Vagina (tissue), 2 donors: ENCODE measurements around the gene IL16. TPM values are rescaled to one million over a fixed set of nuclear protein-coding genes. Genes with fewer than 3 reads are reported as not detected.

Source experiments
- DNase-seq, 2 donors: peaks; one replicate each; pipeline ENCODE4 v3.0.0-alpha.2; 2017; ENCODE audit errors: extremely low spot score in 2 of 2
- H3K27ac ChIP-seq: fragments of 200-600 bp; sonication (generic); one replicate; pipeline ENCODE4 v1.5.1; 2019
- H3K27me3 ChIP-seq: fragments of 200-600 bp; sonication (generic); one replicate; pipeline ENCODE4 v1.5.1; 2019
- H3K36me3 ChIP-seq, 2 donors: fragments of 200-600 bp; sonication (generic); one replicate each; pipeline ENCODE4 v1.5.1; 2017 to 2019
- H3K4me1 ChIP-seq: fragments of 200-600 bp; sonication (generic); one replicate; pipeline ENCODE4 v1.5.1; 2019
- H3K4me3 ChIP-seq, 2 donors: fragments of 200-600 bp; sonication (generic); 1 replicate in 1 of 2; 2 replicates in 1 of 2; pipeline ENCODE4 v1.5.1; 2016 to 2019
- H3K9me3 ChIP-seq: fragments of 200-600 bp; sonication (generic); one replicate; pipeline ENCODE4 v1.5.1; 2019
- POLR2A ChIP-seq, 2 donors: fragments of 450-650 bp; IDR thresholded peaks; one replicate each; pipeline ENCODE4 v1.6.1; 2017; ENCODE audit warnings: antibody characterized with exemption in 2 of 2, mild to moderate bottlenecking in 2 of 2, moderate library complexity in 2 of 2
- POLR2AphosphoS5 ChIP-seq, 2 donors: sonication (generic); formaldehyde crosslinking; IDR thresholded peaks; one replicate each; pipeline ENCODE4 v1.9.0; 2017; ENCODE audit warnings: antibody characterized with exemption in 2 of 2, mild to moderate bottlenecking in 2 of 2, low read depth in 1 of 2; ENCODE audit not compliant: insufficient read depth in 1 of 2
- intact Hi-C: fragments of 100-400 bp; cut with DNase I; formaldehyde crosslinking; loops from one replicate; pipeline ENCODE4 v1.15.1; 2023
- total RNA-seq: library from RNA; depleted of rRNA; stranded (reverse); fragments of >200 nt; gene quantifications from one replicate; pipeline ENCODE4 v1.2.3, GENCODE V29; 2016
- TF ChIP-seq, protein P1 (sequence below), 3 experiments: fragments of 450-650 bp in 2 of 3; fragments of 200-600 bp in 1 of 3; sonication (generic) in 1 of 3; IDR thresholded peaks; one replicate each; pipeline ENCODE4 v1.5.1; 2017 to 2019; ENCODE audit warnings: antibody characterized with exemption in 3 of 3, mild to moderate bottlenecking in 2 of 3, moderate library complexity in 2 of 3

The IL16 gene
- total RNA-seq, 1 donor from 2014 or later = 19.9 TPM

DNA sequence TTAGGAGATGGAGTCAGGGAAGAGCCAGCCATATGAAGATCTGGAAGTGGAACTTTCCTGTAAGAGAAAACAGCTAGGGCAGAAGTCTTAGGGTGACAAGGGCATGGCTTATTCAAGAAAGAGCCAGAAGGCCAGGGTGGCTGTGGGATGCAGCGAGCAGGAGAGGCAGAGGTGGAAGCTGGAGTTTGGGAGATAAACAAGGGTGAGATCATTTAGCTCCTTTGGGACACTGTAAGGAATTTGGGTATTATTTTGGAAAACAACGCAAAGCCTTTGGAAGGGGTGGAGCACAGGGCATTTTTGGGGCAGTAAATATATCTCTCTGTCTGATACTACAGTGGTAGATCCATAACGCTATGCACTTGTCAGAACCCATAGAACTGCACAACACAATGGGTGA, 5.0 kb upstream of the IL16 start:
- H3K9me3 ChIP-seq = no peaks in the 10 kb centered on the region
- no peaks in the 10 kb centered on the region for H3K36me3 ChIP-seq
- H3K27me3 ChIP-seq = no peaks in the 10 kb centered on the region
- TF ChIP-seq, protein P1, sequence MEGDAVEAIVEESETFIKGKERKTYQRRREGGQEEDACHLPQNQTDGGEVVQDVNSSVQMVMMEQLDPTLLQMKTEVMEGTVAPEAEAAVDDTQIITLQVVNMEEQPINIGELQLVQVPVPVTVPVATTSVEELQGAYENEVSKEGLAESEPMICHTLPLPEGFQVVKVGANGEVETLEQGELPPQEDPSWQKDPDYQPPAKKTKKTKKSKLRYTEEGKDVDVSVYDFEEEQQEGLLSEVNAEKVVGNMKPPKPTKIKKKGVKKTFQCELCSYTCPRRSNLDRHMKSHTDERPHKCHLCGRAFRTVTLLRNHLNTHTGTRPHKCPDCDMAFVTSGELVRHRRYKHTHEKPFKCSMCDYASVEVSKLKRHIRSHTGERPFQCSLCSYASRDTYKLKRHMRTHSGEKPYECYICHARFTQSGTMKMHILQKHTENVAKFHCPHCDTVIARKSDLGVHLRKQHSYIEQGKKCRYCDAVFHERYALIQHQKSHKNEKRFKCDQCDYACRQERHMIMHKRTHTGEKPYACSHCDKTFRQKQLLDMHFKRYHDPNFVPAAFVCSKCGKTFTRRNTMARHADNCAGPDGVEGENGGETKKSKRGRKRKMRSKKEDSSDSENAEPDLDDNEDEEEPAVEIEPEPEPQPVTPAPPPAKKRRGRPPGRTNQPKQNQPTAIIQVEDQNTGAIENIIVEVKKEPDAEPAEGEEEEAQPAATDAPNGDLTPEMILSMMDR (IDR thresholded peaks at IDR 0.05) = no peak
- TF ChIP-seq POLR2AphosphoS5 (IDR thresholded peaks at IDR 0.05; ENCODE audit: insufficient read depth in 1 of 2, low read depth in 1 of 2) (no peak), POLR2A (IDR thresholded peaks at IDR 0.05) (no peak)
- H3K4me1 ChIP-seq = peaks cover 25% of the 10 kb centered on the region
- intact Hi-C loops = no loop called here
- peak in 1 of 2 donors; percentile 54 for DNase-seq
- H3K27ac ChIP-seq = peak overlapping the region; percentile 81
- no peak overlapping the region for H3K4me3 ChIP-seq

- no peak for DNase-seq
- intact Hi-C loops = no loop called here
- H3K27ac ChIP-seq = no peak overlapping the region
Observed at GRCh38 chr15:81194723-81195122, 2.0 kb upstream of the IL16 start.

DNA sequence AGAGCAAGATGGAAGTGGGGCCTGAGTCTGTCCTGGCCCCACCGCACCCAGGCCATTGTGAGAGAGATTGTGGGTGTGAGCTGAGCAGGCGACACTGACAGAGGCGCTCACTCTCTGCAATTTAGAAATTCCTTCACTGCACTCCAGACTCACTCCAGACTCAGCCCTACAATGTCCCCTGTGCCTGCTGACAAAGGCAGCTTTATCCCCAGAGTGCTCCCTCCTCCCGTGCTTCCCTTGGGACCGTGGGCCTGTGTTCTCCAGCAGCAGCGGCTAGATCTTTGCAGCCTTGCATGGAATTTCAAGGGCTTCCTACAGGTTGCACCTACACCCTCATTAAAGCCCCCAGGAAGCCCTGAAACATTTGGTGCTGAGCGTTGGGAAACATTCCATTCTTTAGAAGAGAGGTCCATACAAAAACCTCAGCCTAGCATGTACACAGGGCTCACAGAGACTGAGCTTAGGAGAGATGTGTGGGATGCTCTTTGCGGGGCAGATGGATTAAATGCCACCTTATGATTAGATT, 1.3 kb upstream of the IL16 start:
- no peaks in the 10 kb centered on the region for H3K27me3 ChIP-seq
- no peak for DNase-seq
- no peaks in the 10 kb centered on the region for H3K9me3 ChIP-seq
- no peak overlapping the region for H3K4me3 ChIP-seq
- no peaks in the 10 kb centered on the region for H3K36me3 ChIP-seq
- peaks cover 10% of the 10 kb centered on the region for H3K4me1 ChIP-seq
- no peak for TF ChIP-seq POLR2A (IDR thresholded peaks at IDR 0.05)
- TF ChIP-seq, protein P1 (IDR thresholded peaks at IDR 0.05) = no peak
- no peak for TF ChIP-seq POLR2AphosphoS5 (IDR thresholded peaks at IDR 0.05; ENCODE audit: insufficient read depth in 1 of 2, low read depth in 1 of 2)
- no peak overlapping the region for H3K27ac ChIP-seq
- intact Hi-C loops = no loop called here

More at GRCh38 chr15:81194723-81195122, 2.0 kb upstream of the IL16 start:
- H3K27me3 ChIP-seq = no peaks in the 10 kb centered on the region
- H3K4me1 ChIP-seq = peaks cover 16% of the 10 kb centered on the region
- no peaks in the 10 kb centered on the region for H3K9me3 ChIP-seq
- TF ChIP-seq POLR2AphosphoS5 (IDR thresholded peaks at IDR 0.05; ENCODE audit: insufficient read depth in 1 of 2, low read depth in 1 of 2) = no peak
- no peak overlapping the region for H3K4me3 ChIP-seq
- H3K36me3 ChIP-seq = no peaks in the 10 kb centered on the region

- Histone ChIP-seq H3K36me3 (no peaks in the 10 kb centered on the region), H3K4me1 (peaks cover 4% of the 10 kb centered on the region), H3K4me3 (no peak overlapping the region), H3K27ac (no peak overlapping the region), H3K27me3 (no peaks in the 10 kb centered on the region), H3K9me3 (no peaks in the 10 kb centered on the region)
- intact Hi-C loops = no loop called here
- TF ChIP-seq POLR2A (IDR thresholded peaks at IDR 0.05) = no peak
- TF ChIP-seq, protein P1 (IDR thresholded peaks at IDR 0.05) = no peak
- TF ChIP-seq POLR2AphosphoS5 (IDR thresholded peaks at IDR 0.05; ENCODE audit: insufficient read depth in 1 of 2, low read depth in 1 of 2) = no peak
- no peak for DNase-seq
Observed at GRCh38 chr15:81197255-81197630, 564 bp downstream of the IL16 start.

DNA sequence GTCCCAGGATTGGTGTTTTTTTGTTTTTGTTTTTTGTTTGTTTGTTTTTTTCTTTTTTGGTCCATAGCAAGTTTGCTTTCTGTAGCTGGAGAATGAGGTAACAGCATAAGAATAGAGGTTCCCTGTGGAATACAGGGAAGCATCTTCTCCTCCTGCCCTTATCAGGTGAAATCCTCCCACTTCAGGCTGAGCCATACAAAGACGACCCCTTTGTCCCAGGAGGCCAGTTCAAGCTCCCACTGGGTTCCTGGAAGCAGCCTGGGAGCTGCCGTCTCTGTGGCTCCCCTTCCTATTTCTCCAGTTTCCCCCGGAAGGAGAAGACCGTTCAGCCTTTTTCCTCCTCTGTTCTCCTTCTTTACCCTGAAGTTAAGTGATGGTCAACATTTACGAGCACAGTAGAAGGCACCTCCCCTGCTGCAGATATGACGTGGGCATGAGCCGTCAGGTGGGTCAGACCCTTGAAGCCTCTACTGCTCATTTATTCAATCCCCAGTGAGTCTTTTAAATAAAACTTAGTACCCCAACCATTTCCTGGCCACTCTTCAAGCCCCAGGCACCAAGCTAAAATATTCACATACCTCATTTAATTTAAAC, 1.1 kb downstream of the IL16 start:
- Histone ChIP-seq H3K4me1 (peaks cover 4% of the 10 kb centered on the region), H3K4me3 (no peak overlapping the region), H3K27ac (no peak overlapping the region), H3K36me3 (no peaks in the 10 kb centered on the region), H3K27me3 (no peaks in the 10 kb centered on the region), H3K9me3 (no peaks in the 10 kb centered on the region)
- intact Hi-C loops = no loop called here
- DNase-seq = no peak
- TF ChIP-seq POLR2A (IDR thresholded peaks at IDR 0.05) = no peak
- no peak for TF ChIP-seq POLR2AphosphoS5 (IDR thresholded peaks at IDR 0.05; ENCODE audit: insufficient read depth in 1 of 2, low read depth in 1 of 2)
- TF ChIP-seq, protein P1 (IDR thresholded peaks at IDR 0.05) = no peak
